ENCODE results near the gene TDRD7. TPM values are rescaled to one million over a fixed set of nuclear protein-coding genes. Genes with fewer than 3 reads are reported as not detected.

TDRD7 gene
- total and polyA plus RNA-seq, 2 of the 8 experiments (the other 6 are each of a cell fraction or from before 2014, with no cell fraction given) = 1.2 to 2.3 TPM

GRCh38 chr9:97386265-97386633 lies 25.6 kb upstream of the TDRD7 start:
- ChIA-PET POLR2A (ENCODE audit: partially characterized antibody) (interaction anchor here (1.5 to 1.6 kb wide), 2 partner anchors 9 to 165 kb away, joined by 3 to 4 read pairs; no protein-coding TSS in a partner anchor), CTCF (ENCODE audit: partially characterized antibody) (interaction anchor here (0.7 to 9.2 kb wide), 23 partner anchors 11 to 529 kb away, joined by 3 to 140 read pairs (median 5); no protein-coding TSS in a partner anchor)
- no peak overlapping the region for H3K4ac ChIP-seq (replicated peaks; ENCODE audit: insufficient read length, low read depth, low read length)
- DNase-seq (ENCODE audit: low read depth in 1 of 2, low spot score in 2 of 2) = no peak
- H4K8ac ChIP-seq (ENCODE audit: extremely low read depth, insufficient read depth, low read length) = no peak overlapping the region
- H4K5ac ChIP-seq (ENCODE audit: insufficient read length, low read depth, low read length) = no peak overlapping the region
- H3K9ac ChIP-seq (replicated peaks in 1 of 4; ENCODE audit: extremely low read depth in 1 of 4, low read depth in 3 of 4, low read length in 3 of 4) = no peak overlapping the region
- no peaks in the 10 kb centered on the region for H3K36me3 ChIP-seq (ENCODE audit: control insufficient read depth in 2 of 4, insufficient read depth in 4 of 4, low read length in 3 of 4)
- H3K27me3 ChIP-seq (replicated peaks in 1 of 4; ENCODE audit: control insufficient read depth in 3 of 4, extremely low read depth in 1 of 4, insufficient read depth in 3 of 4, low read length in 3 of 4) = no peaks in the 10 kb centered on the region; a peak in 1 of 7 replicates
- no peak overlapping the region for H2AK5ac ChIP-seq (ENCODE audit: low read depth, low read length)
- H2BK5ac ChIP-seq (ENCODE audit: low read depth, low read length) = no peak overlapping the region
- no peak overlapping the region for H3K23ac ChIP-seq (ENCODE audit: insufficient read length)
- no peak overlapping the region for H3K14ac ChIP-seq (ENCODE audit: insufficient read length)
- peak overlapping the region; percentile 66; the same call in 1 of the 2 replicates for H2BK20ac ChIP-seq (ENCODE audit: low read length)
- H3K27ac ChIP-seq (ENCODE audit: low read depth, low read length) = no peak overlapping the region
- no peak for FAIRE-seq
- H4K20me1 ChIP-seq (replicated peaks in 1 of 2; ENCODE audit: control insufficient read depth in 1 of 2, insufficient read depth in 2 of 2, low read length in 2 of 2) = no peaks in the 10 kb centered on the region
- no peak overlapping the region for H2AFZ ChIP-seq (ENCODE audit: low read length)
- H2BK15ac ChIP-seq (ENCODE audit: low read length) = no peak overlapping the region
- H3K4me1 ChIP-seq (replicated peaks in 1 of 4; ENCODE audit: control insufficient read depth in 3 of 4, insufficient read depth in 4 of 4, low read length in 3 of 4) = peaks cover 0 to 19% (median 9%) of the 10 kb centered on the region in 4 experiments; a peak in 6 of 7 replicates
- H3K56ac ChIP-seq (replicated peaks; ENCODE audit: insufficient read length, low read depth, low read length) = no peak overlapping the region
- H2BK120ac ChIP-seq (replicated peaks; ENCODE audit: low read depth, low read length) = no peak overlapping the region
- H4K91ac ChIP-seq (replicated peaks; ENCODE audit: insufficient read length, low read length) = no peak overlapping the region
- peak overlapping the region; percentile 33; the same call in 1 of the 2 replicates for H2BK12ac ChIP-seq (ENCODE audit: low read depth, low read length)
- TF ChIP-seq SP2 (IDR thresholded peaks at IDR 0.05; ENCODE audit: low read length) = no peak
- TF ChIP-seq BACH1 (IDR thresholded peaks at IDR 0.05; ENCODE audit: low read length) = no peak
- TF ChIP-seq SP4 (IDR thresholded peaks at IDR 0.05; ENCODE audit: low read length) = no peak
- no peak for TF ChIP-seq MAFK (IDR thresholded peaks at IDR 0.05; ENCODE audit: low read depth, low read length)
- TF ChIP-seq MAX (IDR thresholded peaks at IDR 0.05) = no peak
- TF ChIP-seq RBBP5 (IDR thresholded peaks at IDR 0.05; ENCODE audit: borderline replicate concordance, low read depth, low read length) = no peak
- no peak for TF ChIP-seq BRCA1 (IDR thresholded peaks at IDR 0.05; ENCODE audit: low read depth, low read length)
- TF ChIP-seq EZH2 (IDR thresholded peaks at IDR 0.05; ENCODE audit: low read depth, low read length, severe bottlenecking) = no peak
- TF ChIP-seq CEBPB (IDR thresholded peaks at IDR 0.05; ENCODE audit: low read depth, low read length) = no peak
- no peak for TF ChIP-seq JUND (IDR thresholded peaks at IDR 0.05; ENCODE audit: low read length)
- 90% methylated on average over 1 of the region's 1 CpG; no CpG with 5 or more reads in 1 of the 2 experiments for WGBS, 2 experiments (ENCODE audit: extremely low coverage in 1 of 2, insufficient coverage in 1 of 2, insufficient read length in 1 of 2, insufficient replicate concordance in 2 of 2, low coverage in 1 of 2, low lambda C conversion rate in 2 of 2, missing lambda C conversion rate in 1 of 2)
- H3K79me1 ChIP-seq (ENCODE audit: low read depth, low read length) = no peaks in the 10 kb centered on the region
- H3K79me2 ChIP-seq (ENCODE audit: control insufficient read depth in 1 of 2, insufficient read depth in 2 of 2, low read length in 2 of 2) = no peaks in the 10 kb centered on the region
- no peak overlapping the region for H3K18ac ChIP-seq (ENCODE audit: extremely low read depth, low read length)
- no peaks in the 10 kb centered on the region for H3K23me2 ChIP-seq (ENCODE audit: low read depth, low read length)
- peaks cover 0 to 2% of the 10 kb centered on the region in 2 experiments; a peak in 1 of 4 replicates for H3K9me3 ChIP-seq (ENCODE audit: insufficient read depth in 2 of 2, low read depth in 1 of 2, low read length in 1 of 2)
- no peak overlapping the region for H3K4me3 ChIP-seq (ENCODE audit: extremely low read depth in 1 of 4, insufficient read depth in 2 of 4, low read depth in 3 of 4, low read length in 4 of 4)
- H3K4me2 ChIP-seq (ENCODE audit: insufficient read depth in 1 of 2, low read depth in 2 of 2, low read length in 2 of 2) = no peak overlapping the region

Measured in H1 (cell line).